ENCODE measurements around the gene RHOV. TPM values are rescaled to one million over a fixed set of nuclear protein-coding genes. Genes with fewer than 3 reads are reported as not detected.

Gene RHOV
- total and polyA plus RNA-seq, 2 experiments from 2014 or later: not detected

DNA sequence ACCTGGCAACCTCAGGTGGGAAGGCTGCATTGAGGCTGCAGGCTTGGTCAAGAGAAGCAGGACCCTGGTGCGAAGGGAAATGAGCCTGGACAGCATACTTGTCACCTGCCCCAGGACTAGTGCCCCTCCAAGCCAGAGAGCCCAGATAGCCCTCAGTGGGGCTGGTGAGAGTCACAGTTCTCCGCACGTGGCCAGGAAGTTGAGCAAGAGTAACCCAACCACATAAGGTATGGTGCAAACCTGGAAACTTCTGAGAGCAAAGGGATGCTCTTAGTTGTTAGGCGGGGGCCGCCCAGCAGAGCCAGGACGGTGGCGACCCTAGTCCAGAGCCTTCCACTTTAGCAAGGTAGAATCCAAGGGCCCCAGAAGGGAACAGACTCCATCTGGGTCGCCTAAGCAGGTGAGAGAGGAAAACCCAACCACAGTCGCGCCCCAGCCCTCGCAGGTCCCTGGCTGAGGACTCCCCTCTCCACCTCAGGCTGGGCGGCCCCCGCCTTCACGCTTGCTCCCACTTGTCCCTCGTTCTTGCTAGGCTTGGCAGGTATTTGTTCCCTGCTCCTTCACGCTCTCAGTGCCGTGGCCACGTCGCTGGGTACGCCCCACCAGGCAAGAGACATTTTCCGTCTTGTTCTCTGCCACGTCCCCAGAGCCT, 19.1 kb upstream of the RHOV start:
- 0 out of 2 replicates have a peak, but pooled peaks cover 3% of the 10 kb centered on the region for H3K36me3 ChIP-seq (ENCODE audit: low read depth)
- H3F3A ChIP-seq (ENCODE audit: insufficient read depth): no peaks in the 10 kb centered on the region
- H2AFZ ChIP-seq: peak overlapping the region; percentile 99
- H3K4me1 ChIP-seq (ENCODE audit: insufficient read depth): 0 out of 2 replicates have a peak, but pooled peaks cover 8% of the 10 kb centered on the region
- H3K4me2 ChIP-seq (ENCODE audit: unreplicated experiment): no peak overlapping the region
- no peaks in the 10 kb centered on the region for H3K9me2 ChIP-seq (ENCODE audit: insufficient read depth)
- WGBS, 2 experiments (ENCODE audit: low coverage in 1 of 2, low lambda C conversion rate in 2 of 2, missing lambda C conversion rate in 2 of 2): 72 to 76% methylated on average over 22 of the region's 22 CpGs
- H3K9me3 ChIP-seq (ENCODE audit: low read depth): no peaks in the 10 kb centered on the region
- in situ Hi-C loops (cut with MboI): no loop called here
- H3K27me3 ChIP-seq (replicated peaks; ENCODE audit: insufficient read depth): no peaks in the 10 kb centered on the region
- DNase-seq: no peak
- no peak overlapping the region for H3K4me3 ChIP-seq
- TF ChIP-seq EZH2phosphoT487 (IDR thresholded peaks at IDR 0.05; ENCODE audit: insufficient read depth, low read depth): no peak
- TF ChIP-seq EZH2 (IDR thresholded peaks at IDR 0.05; ENCODE audit: insufficient read depth, poor library complexity, severe bottlenecking): no peak
- no peak overlapping the region for H3K9ac ChIP-seq
- peaks cover 37% of the 10 kb centered on the region for H3K79me2 ChIP-seq (ENCODE audit: insufficient read depth)
- H4K20me1 ChIP-seq (ENCODE audit: insufficient read depth): no peaks in the 10 kb centered on the region
- no peak overlapping the region for H3K27ac ChIP-seq

DNA sequence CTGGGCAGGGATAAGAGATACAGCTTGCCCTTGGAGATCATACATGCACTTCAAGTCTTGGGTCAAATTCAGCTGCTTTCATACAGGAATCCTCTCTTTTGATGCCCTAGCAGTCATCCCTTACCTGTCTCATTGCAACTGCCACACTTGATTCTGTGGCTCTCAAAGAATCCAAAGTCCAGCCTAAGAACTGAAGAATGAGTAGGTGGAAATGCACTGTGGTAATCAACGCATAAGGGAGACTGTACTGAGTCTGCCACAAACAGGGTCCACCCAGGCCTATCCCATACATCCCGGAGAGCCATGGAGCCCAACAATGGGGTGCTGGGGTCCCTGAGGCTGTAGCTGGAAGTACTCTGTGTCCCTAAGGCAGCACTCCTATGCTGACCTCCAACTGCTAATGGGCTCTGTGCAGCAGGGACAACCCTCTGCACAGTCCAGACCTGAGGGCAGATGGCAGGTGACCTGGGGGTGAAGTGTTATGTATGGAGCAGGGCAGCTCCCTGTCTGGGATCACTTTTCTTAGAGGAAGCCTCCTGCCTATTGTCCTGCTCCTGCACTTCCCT, 18.5 kb upstream of the RHOV start:
- Histone ChIP-seq H3K79me2 (ENCODE audit: insufficient read depth) (peaks cover 32% of the 10 kb centered on the region), H3K4me1 (ENCODE audit: insufficient read depth) (0 out of 2 replicates have a peak, but pooled peaks cover 8% of the 10 kb centered on the region), H3K4me2 (ENCODE audit: unreplicated experiment) (no peak overlapping the region), H3K9me3 (ENCODE audit: low read depth) (no peaks in the 10 kb centered on the region), H3F3A (ENCODE audit: insufficient read depth) (no peaks in the 10 kb centered on the region), H3K27ac (no peak overlapping the region), H2AFZ (no peak overlapping the region), H3K9ac (no peak overlapping the region), H4K20me1 (ENCODE audit: insufficient read depth) (no peaks in the 10 kb centered on the region), H3K9me2 (ENCODE audit: insufficient read depth) (no peaks in the 10 kb centered on the region), H3K36me3 (ENCODE audit: low read depth) (0 out of 2 replicates have a peak, but pooled peaks cover 3% of the 10 kb centered on the region), H3K4me3 (no peak overlapping the region), H3K27me3 (replicated peaks; ENCODE audit: insufficient read depth) (no peaks in the 10 kb centered on the region)
- DNase-seq: no peak
- WGBS, 2 experiments (ENCODE audit: low coverage in 1 of 2, low lambda C conversion rate in 2 of 2, missing lambda C conversion rate in 2 of 2): 72 to 75% methylated on average over 2 of the region's 2 CpGs
- in situ Hi-C loops (cut with MboI): no loop called here
- TF ChIP-seq EZH2 (IDR thresholded peaks at IDR 0.05; ENCODE audit: insufficient read depth, poor library complexity, severe bottlenecking) (no peak), EZH2phosphoT487 (IDR thresholded peaks at IDR 0.05; ENCODE audit: insufficient read depth, low read depth) (no peak)

DNA sequence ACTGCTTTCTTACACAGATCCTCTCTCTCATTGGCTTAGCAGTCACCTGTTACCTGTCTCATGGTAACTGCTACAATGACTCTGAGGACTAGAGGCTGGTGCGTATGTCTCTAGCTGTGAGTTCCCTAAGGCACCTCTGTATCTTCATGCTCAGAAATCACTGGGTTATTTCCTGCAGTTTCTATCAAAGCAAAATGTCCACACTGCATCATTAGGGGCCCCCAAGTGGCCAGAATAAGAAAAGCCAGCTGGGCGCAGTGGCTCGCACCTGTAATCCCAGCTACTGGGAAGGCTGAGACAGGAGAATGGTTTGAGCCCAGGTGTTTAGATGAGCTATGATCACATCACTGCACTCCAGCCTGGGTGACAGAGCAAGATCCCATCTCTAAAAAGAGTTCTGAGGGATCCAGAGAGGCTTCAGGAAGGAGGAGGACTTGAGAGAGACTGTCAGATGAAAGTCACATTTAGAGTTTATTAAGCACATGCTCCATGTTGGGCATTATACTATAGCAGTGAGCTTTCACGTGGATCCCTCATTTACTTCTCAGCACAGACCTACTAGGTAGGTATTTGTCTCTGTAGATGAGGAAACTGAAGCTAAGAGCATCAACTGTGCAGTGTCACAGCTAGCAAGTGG, 17.9 kb upstream of the RHOV start:
- DNase-seq: peak; percentile 73
- in situ Hi-C loops (cut with MboI): no loop called here
- TF ChIP-seq EZH2 (IDR thresholded peaks at IDR 0.05; ENCODE audit: insufficient read depth, poor library complexity, severe bottlenecking) (no peak), EZH2phosphoT487 (IDR thresholded peaks at IDR 0.05; ENCODE audit: insufficient read depth, low read depth) (no peak)
- Histone ChIP-seq H4K20me1 (ENCODE audit: insufficient read depth) (no peaks in the 10 kb centered on the region), H3K4me1 (ENCODE audit: insufficient read depth) (0 out of 2 replicates have a peak, but pooled peaks cover 8% of the 10 kb centered on the region), H3K27me3 (replicated peaks; ENCODE audit: insufficient read depth) (no peaks in the 10 kb centered on the region), H3K79me2 (ENCODE audit: insufficient read depth) (peaks cover 26% of the 10 kb centered on the region), H3F3A (ENCODE audit: insufficient read depth) (no peaks in the 10 kb centered on the region), H3K9ac (no peak overlapping the region), H3K36me3 (ENCODE audit: low read depth) (no peaks in the 10 kb centered on the region), H3K4me3 (no peak overlapping the region), H3K27ac (no peak overlapping the region), H2AFZ (no peak overlapping the region), H3K9me3 (ENCODE audit: low read depth) (no peaks in the 10 kb centered on the region), H3K9me2 (ENCODE audit: insufficient read depth) (no peaks in the 10 kb centered on the region), H3K4me2 (ENCODE audit: unreplicated experiment) (no peak overlapping the region)
- 15 to 19% methylated on average over 4 of the region's 4 CpGs for WGBS, 2 experiments (ENCODE audit: low coverage in 1 of 2, low lambda C conversion rate in 2 of 2, missing lambda C conversion rate in 2 of 2)

DNA sequence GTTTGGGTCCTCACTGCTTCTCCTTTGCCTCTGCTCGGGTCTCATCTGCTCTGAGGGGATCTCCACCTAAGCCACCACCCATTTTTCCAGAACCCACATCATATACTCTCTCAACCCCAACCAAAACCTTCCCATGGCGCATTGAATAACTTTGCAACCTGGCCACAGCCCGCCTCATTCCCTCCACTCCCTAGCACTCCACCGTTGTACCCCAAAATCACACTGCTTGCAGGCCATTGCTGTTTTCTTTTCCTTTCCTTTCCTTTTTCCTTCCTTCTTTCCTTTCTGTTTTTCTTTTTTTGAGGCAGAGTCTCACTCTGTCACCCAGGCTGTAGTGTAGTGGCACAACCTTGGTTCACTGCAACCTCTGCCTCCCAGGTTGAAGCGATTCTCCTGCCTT, 17.1 kb upstream of the RHOV start:
- TF ChIP-seq EZH2 (IDR thresholded peaks at IDR 0.05; ENCODE audit: insufficient read depth, poor library complexity, severe bottlenecking) (no peak), EZH2phosphoT487 (IDR thresholded peaks at IDR 0.05; ENCODE audit: insufficient read depth, low read depth) (no peak)
- Histone ChIP-seq H3K27me3 (replicated peaks; ENCODE audit: insufficient read depth) (no peaks in the 10 kb centered on the region), H4K20me1 (ENCODE audit: insufficient read depth) (no peaks in the 10 kb centered on the region), H3K36me3 (ENCODE audit: low read depth) (no peaks in the 10 kb centered on the region), H3K4me3 (no peak overlapping the region), H3K27ac (no peak overlapping the region), H3K79me2 (ENCODE audit: insufficient read depth) (peaks cover 18% of the 10 kb centered on the region), H3K9ac (no peak overlapping the region), H3K9me2 (ENCODE audit: insufficient read depth) (no peaks in the 10 kb centered on the region), H3K4me1 (ENCODE audit: insufficient read depth) (0 out of 2 replicates have a peak, but pooled peaks cover 8% of the 10 kb centered on the region), H2AFZ (no peak overlapping the region), H3K9me3 (ENCODE audit: low read depth) (no peaks in the 10 kb centered on the region), H3F3A (ENCODE audit: insufficient read depth) (no peaks in the 10 kb centered on the region), H3K4me2 (ENCODE audit: unreplicated experiment) (no peak overlapping the region)
- 73 to 83% methylated on average over 5 of the region's 5 CpGs for WGBS, 2 experiments (ENCODE audit: low coverage in 1 of 2, low lambda C conversion rate in 2 of 2, missing lambda C conversion rate in 2 of 2)
- in situ Hi-C loops (cut with MboI): no loop called here
- DNase-seq: no peak

Data from GM23248 (cell line).